HG03571 (cell line): Measurements from ENCODE around the gene TIMP3.

ENCODE experiments used
- ATAC-seq: cut with Tn5 transposase; IDR thresholded peaks from one replicate; pipeline ENCODE4 v1.9.1; 2021; ENCODE audit not compliant: unreplicated experiment

The TIMP3 gene

GRCh38 chr22:32805361-32805881, 3.9 kb downstream of the TIMP3 start:
- no peak for ATAC-seq

DNA sequence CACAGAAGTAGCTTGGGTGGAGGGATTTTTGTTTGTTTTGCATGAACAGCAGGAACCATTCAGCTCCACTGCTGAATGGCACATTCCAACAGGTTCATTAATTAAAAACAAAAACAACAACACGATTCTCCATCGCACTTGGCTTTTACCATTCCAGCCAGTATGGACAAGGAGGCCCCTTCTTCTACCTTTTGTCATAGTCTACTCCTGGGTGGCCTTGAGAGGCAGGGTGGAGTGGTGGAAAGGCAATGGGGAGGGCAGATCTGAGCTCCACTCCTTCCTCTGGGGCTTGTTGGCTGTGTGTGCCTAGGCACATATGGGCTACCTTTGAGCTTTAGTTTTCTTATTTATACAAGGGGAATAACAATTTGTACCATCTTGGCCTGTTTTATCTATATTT, 4.8 kb downstream of the TIMP3 start:
- ATAC-seq: no peak

- no peak for ATAC-seq
Observed at GRCh38 chr22:32808038-32808445, 6.5 kb downstream of the TIMP3 start.

GRCh38 chr22:32809786-32810554, 8.5 kb downstream of the TIMP3 start:
- ATAC-seq: no peak

GRCh38 chr22:32810555-32811133, 9.1 kb downstream of the TIMP3 start:
- no peak for ATAC-seq

GRCh38 chr22:32811788-32812545, 10.5 kb downstream of the TIMP3 start:
- ATAC-seq: no peak

DNA sequence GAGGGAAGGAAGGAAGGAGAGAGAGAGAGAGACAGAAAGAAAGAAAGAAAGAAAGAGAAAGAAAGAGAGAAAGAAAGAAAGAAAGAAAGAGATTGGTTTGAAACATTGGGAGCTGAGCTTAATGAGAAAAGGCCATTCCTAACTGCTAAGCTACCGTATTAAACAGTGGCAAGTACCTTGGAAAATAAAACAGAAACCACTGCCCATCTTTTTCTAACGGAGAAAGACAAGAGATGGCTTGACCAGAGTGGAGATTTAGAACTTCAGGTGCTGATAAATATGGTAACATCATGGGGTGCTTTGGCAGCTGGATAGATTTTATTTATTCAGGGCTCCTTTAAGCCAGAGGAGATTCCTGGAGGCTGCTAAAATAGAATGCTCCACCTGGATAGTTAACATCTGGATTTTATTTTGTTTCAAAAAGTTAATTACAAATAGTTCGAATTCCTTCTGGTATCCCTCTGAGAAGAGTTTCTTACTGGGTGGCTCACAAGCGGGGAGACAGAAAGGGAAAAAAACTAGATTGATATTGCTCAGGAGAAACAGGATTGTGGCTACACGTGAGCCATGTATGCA, 12.9 kb downstream of the TIMP3 start:
- no peak for ATAC-seq

DNA sequence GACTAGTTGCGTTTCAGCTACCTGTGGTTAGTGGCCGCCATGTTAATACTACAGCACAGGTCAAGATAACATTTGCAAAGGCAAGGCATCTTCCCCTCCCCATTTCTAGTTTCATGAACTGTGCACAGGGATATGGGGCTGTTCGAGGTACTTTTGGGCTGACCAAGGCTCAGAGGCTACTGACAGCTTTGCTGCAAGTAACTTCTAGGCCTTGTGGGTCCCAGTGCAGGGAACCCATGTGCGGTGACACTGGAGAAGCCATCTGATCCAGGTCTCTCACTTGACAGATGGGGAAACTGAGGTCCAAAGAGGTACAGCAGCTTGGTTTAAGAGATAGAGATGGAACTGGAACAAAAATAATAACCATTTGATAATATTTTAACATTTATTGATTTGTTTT, 13.6 kb downstream of the TIMP3 start:
- ATAC-seq: no peak

DNA sequence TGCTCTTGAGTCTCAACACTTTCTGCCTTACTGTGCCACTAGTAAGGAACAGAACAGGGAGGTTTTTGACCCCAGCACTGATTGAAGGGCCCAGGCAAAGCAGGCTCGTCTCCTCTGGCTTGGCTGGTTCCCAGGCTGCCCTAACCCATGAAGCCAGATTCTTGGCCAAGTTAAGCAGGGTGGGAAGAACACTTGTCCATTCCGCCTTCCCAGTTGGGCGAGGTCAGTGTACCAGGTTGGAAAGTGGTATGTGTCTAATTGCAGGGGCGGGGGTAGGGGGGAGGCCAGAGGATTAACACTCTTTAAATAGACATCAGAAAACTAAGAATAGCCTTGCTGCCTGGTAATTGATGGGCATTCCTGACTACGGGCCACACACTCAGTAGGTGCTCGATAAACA, 14.4 kb downstream of the TIMP3 start:
- no peak for ATAC-seq

- no peak for ATAC-seq
Observed at GRCh38 chr22:32817137-32817730, 15.7 kb downstream of the TIMP3 start.

- ATAC-seq: no peak
Observed at GRCh38 chr22:32818446-32819115, 17.1 kb downstream of the TIMP3 start.

DNA sequence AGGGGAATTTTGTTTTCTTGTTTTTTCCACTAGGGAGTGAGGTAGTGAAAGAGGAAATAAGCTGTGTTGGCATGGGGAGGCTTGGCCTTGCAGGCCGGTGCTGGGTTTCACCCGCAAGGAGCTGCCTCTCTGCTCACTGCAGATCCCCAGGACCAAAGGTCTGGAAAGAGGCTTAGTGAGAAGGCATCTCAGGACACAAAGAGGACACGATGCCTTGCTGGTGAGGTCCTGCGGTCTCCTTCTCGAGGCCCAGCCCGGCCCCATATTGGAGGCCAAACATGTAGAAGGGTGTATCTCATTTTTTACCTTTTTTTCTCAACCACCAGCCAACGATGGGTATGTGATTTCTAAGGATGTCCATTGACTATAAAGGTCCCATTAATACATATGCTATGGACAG, 17.6 kb downstream of the TIMP3 start:
- no peak for ATAC-seq

DNA sequence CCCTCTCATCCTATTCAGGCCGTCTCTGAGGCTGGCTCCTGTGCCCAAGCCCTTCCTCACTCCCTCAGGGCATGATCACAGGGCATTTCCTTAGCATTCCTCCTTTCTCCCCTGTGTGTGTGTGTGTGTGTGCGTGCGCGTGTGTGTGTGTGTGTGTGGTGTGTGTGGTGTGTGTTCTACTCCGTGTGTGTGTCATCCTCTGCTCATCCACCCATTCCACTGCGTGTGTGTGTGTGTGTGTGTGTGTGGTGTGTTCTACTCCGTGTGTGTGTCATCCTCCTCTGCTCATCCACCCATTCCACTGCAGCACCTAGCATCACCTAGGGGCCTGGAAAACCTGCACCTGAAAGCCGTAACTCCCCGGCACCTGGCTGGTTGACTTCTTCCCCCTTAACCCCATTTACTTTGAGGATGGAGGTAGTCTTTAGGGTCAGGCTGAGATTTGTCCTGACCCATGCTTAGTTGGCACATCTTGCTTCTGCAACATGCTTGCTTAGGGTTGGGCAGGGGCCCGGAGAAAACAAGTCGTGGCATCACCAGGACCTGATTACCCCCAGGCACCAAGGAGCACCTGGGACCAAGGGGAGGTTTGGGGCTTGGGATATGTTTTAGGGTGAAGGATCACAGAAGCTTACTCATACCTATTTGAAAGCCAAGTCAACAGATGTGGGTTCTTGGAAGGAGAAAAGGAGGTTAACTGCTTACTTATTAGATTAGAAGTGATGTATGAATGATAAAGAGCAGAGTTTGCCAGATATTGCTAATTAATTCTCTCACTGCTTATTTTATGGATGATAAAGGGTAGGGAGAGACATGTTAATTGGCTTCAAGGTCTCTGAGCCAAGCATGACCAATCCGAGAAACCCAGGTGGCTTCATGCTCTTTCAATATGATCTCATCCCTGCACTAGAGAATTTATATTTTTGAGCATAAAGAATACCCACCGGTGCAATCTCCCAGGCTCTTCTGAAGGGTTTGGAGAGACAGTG, 18.9 kb downstream of the TIMP3 start:
- no peak for ATAC-seq

DNA sequence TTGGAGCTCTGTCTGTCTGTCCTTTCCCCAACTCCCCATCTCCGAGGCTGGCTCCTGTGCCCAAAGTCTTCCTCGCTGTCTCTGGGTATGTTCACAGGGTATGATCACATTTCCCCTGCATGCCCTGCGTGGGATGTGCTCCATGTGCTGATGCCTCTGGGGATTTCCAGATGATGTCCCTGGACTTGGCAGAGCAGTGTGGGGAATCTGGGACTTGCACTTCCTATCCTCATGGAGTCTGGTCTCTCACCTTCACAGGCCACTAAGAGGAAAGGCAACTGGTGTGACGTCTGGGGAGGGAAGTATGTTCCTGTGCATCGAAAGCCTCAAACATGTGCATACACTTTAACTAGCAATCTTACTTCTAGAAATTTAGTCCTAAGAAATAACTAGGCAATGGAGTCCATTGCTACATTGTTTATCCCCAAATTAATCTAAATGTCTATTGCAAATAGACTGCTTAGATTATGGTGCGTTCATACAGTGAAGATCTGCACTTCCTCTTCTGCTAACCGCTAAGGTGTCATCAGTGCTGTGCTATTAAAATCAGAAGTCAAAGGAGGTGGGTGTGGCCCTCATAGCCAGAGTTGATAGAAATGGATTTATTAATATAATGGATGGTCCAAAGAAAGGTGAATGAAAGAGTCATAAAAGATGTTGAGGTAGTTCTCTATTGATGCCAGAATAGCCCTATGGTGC, 20.8 kb downstream of the TIMP3 start:
- ATAC-seq: no peak

GRCh38 chr22:32823024-32823730, 21.7 kb downstream of the TIMP3 start:
- ATAC-seq: no peak

DNA sequence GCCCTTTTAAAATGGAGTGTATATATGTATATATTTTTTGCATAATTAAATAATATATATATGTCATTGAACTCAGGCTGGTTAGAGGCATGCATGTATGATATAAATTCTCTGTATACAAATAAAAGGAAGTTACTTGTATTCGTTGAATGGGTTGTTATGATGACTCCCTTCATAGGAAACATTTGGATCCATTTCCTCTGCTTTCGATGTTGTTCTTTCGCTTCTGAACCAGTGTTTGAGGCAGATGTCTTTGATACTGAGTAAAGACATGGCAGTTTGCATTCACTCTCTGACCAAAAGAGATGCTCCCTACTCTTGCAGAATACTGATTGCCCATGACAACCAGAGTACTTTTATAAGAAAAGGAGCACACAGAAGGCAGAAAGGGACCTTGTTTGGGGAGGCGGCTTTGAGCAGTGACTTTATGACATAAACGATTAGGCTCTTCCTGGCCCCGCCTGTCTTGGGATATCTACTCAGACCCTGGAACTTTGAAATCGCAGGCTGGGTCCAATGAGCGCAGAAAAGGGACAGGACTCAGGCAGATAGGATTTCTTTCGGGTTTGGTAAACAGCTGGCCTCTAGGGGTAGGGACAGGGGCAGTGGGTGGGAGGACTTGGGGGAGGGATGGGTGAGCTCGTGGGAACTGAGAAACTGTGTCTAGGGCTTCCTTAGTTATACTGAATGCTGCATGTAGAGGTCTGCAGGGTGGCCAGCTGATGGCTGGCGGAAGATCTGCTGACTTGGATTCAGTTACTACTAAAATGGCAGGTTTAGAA, 23.2 kb downstream of the TIMP3 start:
- ATAC-seq: no peak

DNA sequence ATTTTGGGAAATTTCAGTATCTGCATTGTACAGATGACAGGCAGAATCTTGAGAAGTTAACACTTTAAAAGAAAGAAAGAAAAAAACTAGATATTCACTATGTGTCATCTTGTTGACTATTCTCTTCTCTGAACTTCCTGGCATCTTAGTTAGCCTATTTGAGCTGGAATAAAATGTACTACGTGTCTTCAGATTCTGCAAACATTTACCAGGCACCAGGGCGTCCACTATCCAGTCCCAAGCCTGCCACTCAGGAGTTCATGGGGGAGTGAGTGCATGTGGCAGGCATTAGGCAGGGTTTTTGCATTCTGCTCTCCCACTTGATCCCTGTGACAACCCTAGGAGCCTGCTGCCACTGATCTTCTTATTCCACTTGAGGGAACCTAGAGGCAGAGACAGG, 25.0 kb downstream of the TIMP3 start:
- no peak for ATAC-seq
